GM06990 (cell line): Measurements from ENCODE around the gene FERMT2.

Experiments
- DNase-seq: peaks from one replicate; pipeline ENCODE4 v3.0.0-alpha.2; 2011; ENCODE audit not compliant: insufficient read length; ENCODE audit errors: extremely low read depth
- H3K27me3 ChIP-seq: replicated peaks from 2 replicates; pipeline ENCODE4 v1.6.0; 2011; ENCODE audit warnings: low read length; ENCODE audit not compliant: control insufficient read depth, insufficient read depth
- H3K36me3 ChIP-seq: 2 replicates; pipeline ENCODE4 v1.5.1; 2011; ENCODE audit warnings: low read length; ENCODE audit not compliant: control insufficient read depth, insufficient read depth
- H3K4me3 ChIP-seq: replicated peaks from 2 replicates; pipeline ENCODE4 v1.5.1; 2011; ENCODE audit warnings: low read depth, mild to moderate bottlenecking, control low read depth, low read length
- CTCF ChIP-seq: IDR thresholded peaks from 2 replicates; pipeline ENCODE4 v1.5.1; 2011; ENCODE audit warnings: low read length, control low read depth, mild to moderate bottlenecking, inconsistent platforms; ENCODE audit not compliant: insufficient read depth, poor library complexity, severe bottlenecking

Gene FERMT2

GRCh38 chr14:52937306-52937705, 13.5 kb downstream of the FERMT2 start:
- Histone ChIP-seq H3K27me3 (no peaks in the 10 kb centered on the region), H3K36me3 (no peaks in the 10 kb centered on the region), H3K4me3 (no peak overlapping the region)
- no peak for TF ChIP-seq CTCF
- DNase-seq, result no peak

- DNase-seq, result no peak
- Histone ChIP-seq H3K4me3 (no peak overlapping the region), H3K27me3 (no peaks in the 10 kb centered on the region), H3K36me3 (no peaks in the 10 kb centered on the region)
- TF ChIP-seq CTCF, result no peak
These were observed 14.4 kb downstream of the FERMT2 start for GRCh38 chr14:52936437-52936836.

GRCh38 chr14:52935833-52936232, 15.0 kb downstream of the FERMT2 start:
- no peak for DNase-seq
- no peaks in the 10 kb centered on the region for H3K36me3 ChIP-seq
- no peak for TF ChIP-seq CTCF
- H3K4me3 ChIP-seq, result no peak overlapping the region
- no peaks in the 10 kb centered on the region for H3K27me3 ChIP-seq

GRCh38 chr14:52934762-52935161, 16.1 kb downstream of the FERMT2 start:
- Histone ChIP-seq H3K27me3 (no peaks in the 10 kb centered on the region), H3K36me3 (no peaks in the 10 kb centered on the region), H3K4me3 (no peak overlapping the region)
- TF ChIP-seq CTCF, result no peak
- no peak for DNase-seq

- Histone ChIP-seq H3K27me3 (no peaks in the 10 kb centered on the region), H3K36me3 (no peaks in the 10 kb centered on the region), H3K4me3 (no peak overlapping the region)
- no peak for TF ChIP-seq CTCF
- DNase-seq, result no peak
These were observed 21.6 kb downstream of the FERMT2 start for GRCh38 chr14:52929192-52929807.

GRCh38 chr14:52926953-52927352, 23.9 kb downstream of the FERMT2 start:
- Histone ChIP-seq H3K27me3 (no peaks in the 10 kb centered on the region), H3K4me3 (no peak overlapping the region), H3K36me3 (no peaks in the 10 kb centered on the region)
- DNase-seq, result no peak
- TF ChIP-seq CTCF, result no peak
